Trophoblast cell (in vitro differentiated cells and primary cell): ENCODE data around the gene MRPL46.

Source experiments
- DNase-seq, 2 donors: peaks; one replicate each; pipeline ENCODE4 v3.0.0-alpha.2; 2016
- H2AFZ ChIP-seq: 2 replicates; pipeline ENCODE4 v1.6.1; 2013; ENCODE audit warnings: low read length, moderate library complexity, mild to moderate bottlenecking; ENCODE audit not compliant: insufficient read depth, poor library complexity
- H2AK5ac ChIP-seq: 2 replicates; pipeline ENCODE4 v1.6.1; 2013; ENCODE audit warnings: mild to moderate bottlenecking, low read length
- H2BK120ac ChIP-seq: 2 replicates; pipeline ENCODE4 v1.6.1; 2013; ENCODE audit warnings: low read length, mild to moderate bottlenecking, moderate library complexity; ENCODE audit not compliant: insufficient read depth, poor library complexity
- H2BK12ac ChIP-seq: 2 replicates; pipeline ENCODE4 v1.6.1; 2013; ENCODE audit warnings: mild to moderate bottlenecking, low read length, moderate library complexity
- H2BK5ac ChIP-seq: 2 replicates; pipeline ENCODE4 v1.6.1; 2013; ENCODE audit warnings: low read length, low read depth, moderate library complexity, mild to moderate bottlenecking; ENCODE audit not compliant: poor library complexity
- H3K14ac ChIP-seq: 2 replicates; pipeline ENCODE4 v1.6.1; 2013; ENCODE audit warnings: mild to moderate bottlenecking, low read length
- H3K18ac ChIP-seq: 2 replicates; pipeline ENCODE4 v1.6.1; 2013; ENCODE audit warnings: mild to moderate bottlenecking, low read length
- H3K23ac ChIP-seq: 2 replicates; pipeline ENCODE4 v1.6.1; 2013; ENCODE audit warnings: low read length
- H3K27ac ChIP-seq: 2 replicates; pipeline ENCODE4 v1.5.1; 2013; ENCODE audit warnings: low read depth, mild to moderate bottlenecking, inconsistent platforms, low read length, moderate library complexity
- H3K27me3 ChIP-seq: 2 replicates; pipeline ENCODE4 v1.6.1; 2013; ENCODE audit warnings: inconsistent platforms, mild to moderate bottlenecking, low read length, moderate library complexity; ENCODE audit not compliant: insufficient read depth
- H3K36me3 ChIP-seq, 2 experiments: 1 replicate in 1 of 2; 2 replicates in 1 of 2; pipeline ENCODE4 v1.6.1; 2013; ENCODE audit warnings: low read length in 2 of 2, mild to moderate bottlenecking in 2 of 2, moderate library complexity in 1 of 2; ENCODE audit not compliant: insufficient read depth in 2 of 2, control insufficient read depth in 1 of 2
- H3K4ac ChIP-seq: 2 replicates; pipeline ENCODE4 v1.6.1; 2013; ENCODE audit warnings: low read depth, mild to moderate bottlenecking, low read length, moderate library complexity
- H3K4me1 ChIP-seq, 2 experiments: 1 replicate in 1 of 2; 2 replicates in 1 of 2; pipeline ENCODE4 v1.6.1; 2013; ENCODE audit warnings: low read length in 2 of 2, mild to moderate bottlenecking in 2 of 2, moderate library complexity in 1 of 2; ENCODE audit not compliant: insufficient read depth in 2 of 2, control insufficient read depth in 1 of 2
- H3K4me2 ChIP-seq: 2 replicates; pipeline ENCODE4 v1.6.1; 2013; ENCODE audit warnings: inconsistent platforms, mild to moderate bottlenecking, low read length, moderate library complexity
- H3K4me3 ChIP-seq: 2 replicates; pipeline ENCODE4 v1.5.1; 2013; ENCODE audit warnings: mild to moderate bottlenecking, low read depth, low read length, inconsistent platforms
- H3K79me1 ChIP-seq: one replicate; pipeline ENCODE4 v1.6.1; 2013; ENCODE audit warnings: low read length
- H3K79me2 ChIP-seq: 2 replicates; pipeline ENCODE4 v1.6.1; 2013; ENCODE audit warnings: low read length, mild to moderate bottlenecking; ENCODE audit not compliant: control insufficient read depth, insufficient read depth, poor library complexity
- H3K9ac ChIP-seq: 2 replicates; pipeline ENCODE4 v1.6.1; 2013; ENCODE audit warnings: mild to moderate bottlenecking, low read length
- H3K9me3 ChIP-seq: 2 replicates; pipeline ENCODE4 v1.6.1; 2013; ENCODE audit warnings: low read depth, mild to moderate bottlenecking, control low read depth, inconsistent platforms, low read length; ENCODE audit not compliant: insufficient read depth
- H4K12ac ChIP-seq: 2 replicates; pipeline ENCODE4 v1.6.1; 2013; ENCODE audit warnings: low read depth, mild to moderate bottlenecking, low read length, moderate library complexity
- H4K8ac ChIP-seq: 2 replicates; pipeline ENCODE4 v1.6.1; 2013; ENCODE audit warnings: low read depth, mild to moderate bottlenecking, low read length, moderate library complexity
- H4K91ac ChIP-seq: one replicate; pipeline ENCODE4 v1.6.1; 2013; ENCODE audit warnings: low read depth, mild to moderate bottlenecking, low read length, moderate library complexity
- WGBS: extraction: QIAGEN DNeasy Blood & Tissue Kit; methylation state at CpG from one replicate; pipeline ENCODE4 v1.1.7; 2013; ENCODE audit warnings: missing lambda C conversion rate; ENCODE audit not compliant: insufficient read length, insufficient coverage; ENCODE audit errors: extremely low coverage; 5-methylcytosine and 5-hydroxymethylcytosine counted together

MRPL46 gene

DNA sequence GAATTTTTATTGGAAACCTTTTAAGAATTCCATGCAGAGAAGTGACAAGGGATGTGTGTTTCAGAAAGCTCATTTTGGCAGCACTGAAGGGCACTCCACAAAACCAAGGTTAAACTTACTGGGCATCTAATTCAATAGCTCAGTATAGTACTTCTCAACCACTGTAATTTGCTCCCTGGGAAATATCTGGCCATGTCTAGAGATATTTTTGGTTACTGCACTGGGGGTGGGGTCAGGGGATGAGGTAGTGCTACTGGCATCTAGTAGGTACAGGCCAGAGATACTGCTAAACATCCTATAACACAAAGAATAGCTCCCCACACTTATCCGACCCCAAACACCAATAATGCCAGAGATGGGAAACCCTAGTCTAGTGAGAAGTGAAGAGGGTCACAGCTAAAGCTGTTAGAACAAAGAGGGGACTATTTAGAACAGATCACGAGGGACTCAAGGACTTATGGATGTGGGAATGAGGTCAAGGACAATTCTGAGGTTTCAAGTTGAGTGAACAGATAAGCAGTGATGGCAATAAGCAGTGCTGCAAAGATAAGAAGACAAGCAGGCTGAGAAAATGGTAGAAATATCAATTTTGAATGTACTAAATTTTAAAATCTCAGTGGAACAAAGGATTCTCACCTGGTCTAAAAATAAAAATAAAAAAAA is 3.2 kb downstream of the MRPL46 start:
- Histone ChIP-seq H3K18ac (no peak overlapping the region), H3K4ac (no peak overlapping the region), H3K79me2 (peaks cover 6% of the 10 kb centered on the region), H4K12ac (no peak overlapping the region), H3K9me3 (no peaks in the 10 kb centered on the region), H3K36me3 (peaks cover 10 to 19% of the 10 kb centered on the region in 2 experiments), H4K8ac (no peak overlapping the region), H3K23ac (no peak overlapping the region), H3K4me2 (peak overlapping the region; percentile 26), H4K91ac (peak overlapping the region; percentile 43), H3K9ac (no peak overlapping the region), H3K27me3 (no peaks in the 10 kb centered on the region), H2BK12ac (no peak overlapping the region), H2AK5ac (no peak overlapping the region), H2AFZ (no peak overlapping the region), H3K4me3 (no peak overlapping the region), H2BK120ac (no peak overlapping the region), H3K14ac (no peak overlapping the region), H3K27ac (peak overlapping the region; percentile 72), H3K4me1 (peaks cover 8 to 20% of the 10 kb centered on the region in 2 experiments), H3K79me1 (peaks cover 17% of the 10 kb centered on the region), H2BK5ac (peak overlapping the region; percentile 60)
- no CpG with 5 or more reads among the region's 2 CpGs for WGBS
- no peak for DNase-seq

- Histone ChIP-seq H4K12ac (no peak overlapping the region), H3K9me3 (no peaks in the 10 kb centered on the region), H2BK12ac (no peak overlapping the region), H2AK5ac (no peak overlapping the region), H2AFZ (no peak overlapping the region), H3K4me2 (no peak overlapping the region), H3K9ac (no peak overlapping the region), H3K79me1 (no peaks in the 10 kb centered on the region), H3K4me1 (peaks cover 3 to 16% of the 10 kb centered on the region in 2 experiments), H3K23ac (no peak overlapping the region), H3K14ac (no peak overlapping the region), H2BK5ac (no peak overlapping the region), H3K4ac (no peak overlapping the region), H3K4me3 (no peak overlapping the region), H3K18ac (no peak overlapping the region), H3K36me3 (peaks cover 12 to 18% of the 10 kb centered on the region in 2 experiments), H2BK120ac (no peak overlapping the region), H4K8ac (no peak overlapping the region), H4K91ac (no peak overlapping the region), H3K27ac (no peak overlapping the region), H3K27me3 (no peaks in the 10 kb centered on the region), H3K79me2 (no peaks in the 10 kb centered on the region)
- DNase-seq: no peak
- WGBS: no CpG with 5 or more reads among the region's 3 CpGs
Measured at GRCh38 chr15:88456733-88457132, 10.5 kb downstream of the MRPL46 start.

DNA sequence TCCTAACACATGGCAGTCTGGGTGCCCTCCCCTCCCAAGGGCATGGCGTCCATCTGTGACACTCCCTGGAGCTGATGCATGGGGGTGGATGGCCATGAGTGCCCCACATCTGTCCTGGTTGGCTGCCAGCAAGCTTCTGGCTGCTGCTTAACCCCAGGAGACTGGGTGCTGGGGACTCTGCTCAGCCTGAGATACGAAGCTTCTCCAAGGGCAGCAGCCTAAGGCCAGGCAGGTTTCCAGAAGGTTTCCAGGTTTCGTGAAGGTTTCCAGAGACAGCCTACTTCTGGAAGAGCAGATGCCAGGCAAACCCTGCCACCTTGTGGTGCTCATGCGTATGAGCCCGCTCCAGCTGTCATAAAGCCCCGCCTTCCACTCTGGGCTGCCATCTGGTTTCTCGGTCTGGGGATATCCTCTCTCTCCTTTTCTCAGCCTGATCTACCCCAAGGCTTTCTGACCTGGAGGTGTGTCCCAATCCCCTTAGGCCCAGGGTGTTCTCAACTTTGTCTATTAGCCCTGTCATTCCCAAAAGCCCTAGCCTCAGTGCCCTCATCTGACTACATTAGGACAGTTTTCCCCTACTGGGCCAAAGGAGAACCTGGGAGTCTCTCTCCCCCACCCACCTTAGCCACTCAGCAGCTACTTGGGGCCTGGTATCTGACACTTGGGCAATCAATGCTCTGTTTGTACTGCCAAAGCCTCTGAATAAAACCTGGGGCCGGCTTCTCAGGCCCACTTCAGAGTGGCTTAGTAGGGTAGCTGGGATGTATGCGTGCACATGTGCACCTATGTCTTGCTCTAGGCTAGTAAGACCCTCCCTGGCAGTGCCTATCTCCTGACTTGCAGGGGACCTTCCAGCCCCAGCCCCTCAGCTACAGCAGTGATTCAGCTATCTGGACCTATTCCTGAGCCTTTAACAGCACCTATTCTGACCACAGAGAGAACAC is 12.0 kb downstream of the MRPL46 start:
- DNase-seq: peak; percentile 62 to 69
- Histone ChIP-seq H3K4me3 (no peak overlapping the region), H3K9ac (no peak overlapping the region), H2BK120ac (no peak overlapping the region), H3K23ac (no peak overlapping the region), H2BK12ac (no peak overlapping the region), H2AK5ac (no peak overlapping the region), H2BK5ac (no peak overlapping the region), H3K4ac (no peak overlapping the region), H3K4me2 (no peak overlapping the region), H3K27ac (no peak overlapping the region), H3K36me3 (peaks cover 12 to 17% of the 10 kb centered on the region in 2 experiments), H3K9me3 (no peaks in the 10 kb centered on the region), H4K91ac (no peak overlapping the region), H2AFZ (no peak overlapping the region), H4K12ac (no peak overlapping the region), H3K4me1 (peaks cover 3 to 16% of the 10 kb centered on the region in 2 experiments), H3K79me1 (no peaks in the 10 kb centered on the region), H3K14ac (no peak overlapping the region), H3K79me2 (no peaks in the 10 kb centered on the region), H3K18ac (no peak overlapping the region), H3K27me3 (no peaks in the 10 kb centered on the region), H4K8ac (no peak overlapping the region)
- WGBS: no CpG with 5 or more reads among the region's 9 CpGs

GRCh38 chr15:88454236-88454635 is 13.0 kb downstream of the MRPL46 start:
- no peak overlapping the region for H2BK5ac ChIP-seq
- no CpG with 5 or more reads among the region's 1 CpG for WGBS
- DNase-seq: no peak

More at GRCh38 chr15:88454236-88454635, 13.0 kb downstream of the MRPL46 start:
- H3K79me2 ChIP-seq: no peaks in the 10 kb centered on the region
- H3K4me1 ChIP-seq: peaks cover 3 to 12% of the 10 kb centered on the region in 2 experiments
- H3K36me3 ChIP-seq: peaks cover 6 to 8% of the 10 kb centered on the region in 2 experiments
- no peak overlapping the region for H2AFZ ChIP-seq
- no peaks in the 10 kb centered on the region for H3K27me3 ChIP-seq
- no peak overlapping the region for H2BK12ac ChIP-seq
- H3K4me3 ChIP-seq: no peak overlapping the region
- H2AK5ac ChIP-seq: no peak overlapping the region
- H3K23ac ChIP-seq: no peak overlapping the region
- no peak overlapping the region for H4K8ac ChIP-seq
- H3K18ac ChIP-seq: no peak overlapping the region
- H3K79me1 ChIP-seq: no peaks in the 10 kb centered on the region
- H3K14ac ChIP-seq: no peak overlapping the region
- H3K9ac ChIP-seq: no peak overlapping the region
- no peak overlapping the region for H4K12ac ChIP-seq
- no peak overlapping the region for H2BK120ac ChIP-seq
- H3K4ac ChIP-seq: no peak overlapping the region
- H3K4me2 ChIP-seq: no peak overlapping the region
- H4K91ac ChIP-seq: no peak overlapping the region
- H3K9me3 ChIP-seq: no peaks in the 10 kb centered on the region
- no peak overlapping the region for H3K27ac ChIP-seq
